AG09319 (cell line): ENCODE data around the gene MCC.

Experiments used
- DNase-seq: peaks from one replicate; pipeline ENCODE4 v3.0.0-alpha.2; 2010; ENCODE audit warnings: low read depth; ENCODE audit errors: extremely low read depth
- TF ChIP-seq, protein P1 (sequence below): IDR thresholded peaks from 2 replicates; pipeline ENCODE4 v1.5.1; 2011; ENCODE audit warnings: low read depth, mild to moderate bottlenecking, inconsistent platforms, low read length, moderate library complexity

The MCC gene

GRCh38 chr5:113491022-113491421 is 2.8 kb upstream of the MCC start:
- TF ChIP-seq, protein P1, sequence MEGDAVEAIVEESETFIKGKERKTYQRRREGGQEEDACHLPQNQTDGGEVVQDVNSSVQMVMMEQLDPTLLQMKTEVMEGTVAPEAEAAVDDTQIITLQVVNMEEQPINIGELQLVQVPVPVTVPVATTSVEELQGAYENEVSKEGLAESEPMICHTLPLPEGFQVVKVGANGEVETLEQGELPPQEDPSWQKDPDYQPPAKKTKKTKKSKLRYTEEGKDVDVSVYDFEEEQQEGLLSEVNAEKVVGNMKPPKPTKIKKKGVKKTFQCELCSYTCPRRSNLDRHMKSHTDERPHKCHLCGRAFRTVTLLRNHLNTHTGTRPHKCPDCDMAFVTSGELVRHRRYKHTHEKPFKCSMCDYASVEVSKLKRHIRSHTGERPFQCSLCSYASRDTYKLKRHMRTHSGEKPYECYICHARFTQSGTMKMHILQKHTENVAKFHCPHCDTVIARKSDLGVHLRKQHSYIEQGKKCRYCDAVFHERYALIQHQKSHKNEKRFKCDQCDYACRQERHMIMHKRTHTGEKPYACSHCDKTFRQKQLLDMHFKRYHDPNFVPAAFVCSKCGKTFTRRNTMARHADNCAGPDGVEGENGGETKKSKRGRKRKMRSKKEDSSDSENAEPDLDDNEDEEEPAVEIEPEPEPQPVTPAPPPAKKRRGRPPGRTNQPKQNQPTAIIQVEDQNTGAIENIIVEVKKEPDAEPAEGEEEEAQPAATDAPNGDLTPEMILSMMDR, result no peak
- DNase-seq, result no peak

DNA sequence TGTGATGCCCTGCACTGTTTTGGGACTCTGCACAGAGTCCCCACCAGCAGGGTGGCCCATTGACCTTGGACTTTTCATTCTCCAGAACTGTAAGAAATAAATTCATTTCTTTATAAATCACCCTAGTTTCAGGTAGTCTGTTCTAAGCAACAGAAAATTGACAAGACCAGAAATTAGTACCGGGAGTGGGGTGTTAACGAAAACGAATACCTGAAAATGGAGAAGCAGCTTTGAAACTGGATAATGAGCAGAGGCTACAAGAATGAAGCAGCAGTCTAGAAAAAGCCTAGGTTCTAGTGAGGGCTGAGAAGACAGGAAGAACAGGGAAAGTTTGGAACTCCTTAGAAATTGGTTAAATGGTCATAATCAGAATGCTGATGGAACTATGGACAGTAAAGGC is 2.1 kb upstream of the MCC start:
- TF ChIP-seq, protein P1, result no peak
- no peak for DNase-seq

- peak; percentile 90 for DNase-seq
- TF ChIP-seq, protein P1, result no peak
Measured at GRCh38 chr5:113489299-113489698, 1.0 kb upstream of the MCC start.

- DNase-seq, result no peak
- TF ChIP-seq, protein P1, result no peak
Measured at GRCh38 chr5:113488645-113489184, 462 bp upstream of the MCC start.

DNA sequence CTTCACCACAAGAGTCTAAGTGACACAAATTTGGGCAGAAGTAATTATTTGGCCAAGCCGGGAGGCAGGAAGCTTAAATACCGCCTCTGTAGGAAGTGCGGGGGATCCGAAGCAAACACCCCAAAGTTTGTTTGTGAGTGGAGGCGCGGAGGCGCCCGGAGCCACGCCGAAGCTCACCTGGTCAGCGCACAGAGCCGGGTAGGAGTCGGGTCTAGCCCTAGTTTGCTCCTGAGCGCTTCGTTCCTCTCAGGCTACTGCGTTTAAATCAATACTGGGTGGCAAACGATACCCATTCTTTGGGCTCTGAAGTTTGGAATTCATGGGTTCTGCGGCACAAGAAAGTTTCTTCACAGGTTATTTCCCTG is 855 bp downstream of the MCC start:
- no peak for DNase-seq
- TF ChIP-seq, protein P1, result no peak

DNA sequence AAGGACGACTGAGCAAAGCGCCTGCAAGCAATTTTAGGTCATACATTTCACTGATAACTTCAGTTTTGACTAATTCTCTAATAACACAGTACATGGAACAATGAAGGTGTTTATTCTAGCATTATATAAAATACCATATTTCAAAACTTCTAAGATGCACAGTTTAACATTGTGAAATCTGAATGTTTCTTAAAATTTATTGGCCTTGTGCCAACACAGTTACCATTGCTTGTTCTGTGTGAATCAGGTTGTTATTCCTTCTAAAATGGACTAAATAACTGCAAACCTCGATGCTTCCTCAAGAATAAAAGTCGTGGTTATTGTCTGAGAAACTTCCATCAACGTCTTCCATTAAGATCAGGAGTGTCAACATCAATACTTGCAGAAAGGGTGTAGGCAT is 8.0 kb downstream of the MCC start:
- TF ChIP-seq, protein P1, result no peak
- DNase-seq, result no peak

DNA sequence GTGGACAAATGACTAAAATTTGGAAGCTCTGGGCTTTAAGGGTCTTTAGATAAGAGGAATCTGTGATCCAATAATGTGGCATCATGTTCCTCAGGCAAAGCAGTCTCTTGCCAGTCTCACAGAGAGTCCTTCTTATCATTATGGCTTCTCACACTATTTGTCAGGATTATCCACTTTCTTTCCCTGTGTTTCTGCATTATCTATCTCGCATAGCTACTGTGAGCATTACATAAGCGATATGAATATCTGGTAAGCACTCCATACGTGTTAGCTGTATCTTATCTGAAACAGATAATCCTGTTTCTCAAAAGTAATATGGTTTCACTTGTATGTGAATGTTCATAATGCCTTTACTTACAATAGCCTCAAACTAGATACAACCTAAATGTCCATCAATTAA is 9.6 kb downstream of the MCC start:
- TF ChIP-seq, protein P1, result no peak
- DNase-seq, result no peak
